NCI-H1105 treated with DMSO at 0.1 percent for 48 hours (cell line): ENCODE results near the gene ADNP2.
A peak's percentile ranks its signal among the peaks of the same experiment; 100 is the strongest.
"Not testable (repeated sequence)": the region's sequence is repeated elsewhere in the genome, so short reads cannot be mapped to it uniquely, and the experiment has no call there.

Source experiments
- DNase-seq: peaks from one replicate; lab custom pipeline; 2025; lab: John Stamatoyannopoulos, UW

The ADNP2 gene

DNA sequence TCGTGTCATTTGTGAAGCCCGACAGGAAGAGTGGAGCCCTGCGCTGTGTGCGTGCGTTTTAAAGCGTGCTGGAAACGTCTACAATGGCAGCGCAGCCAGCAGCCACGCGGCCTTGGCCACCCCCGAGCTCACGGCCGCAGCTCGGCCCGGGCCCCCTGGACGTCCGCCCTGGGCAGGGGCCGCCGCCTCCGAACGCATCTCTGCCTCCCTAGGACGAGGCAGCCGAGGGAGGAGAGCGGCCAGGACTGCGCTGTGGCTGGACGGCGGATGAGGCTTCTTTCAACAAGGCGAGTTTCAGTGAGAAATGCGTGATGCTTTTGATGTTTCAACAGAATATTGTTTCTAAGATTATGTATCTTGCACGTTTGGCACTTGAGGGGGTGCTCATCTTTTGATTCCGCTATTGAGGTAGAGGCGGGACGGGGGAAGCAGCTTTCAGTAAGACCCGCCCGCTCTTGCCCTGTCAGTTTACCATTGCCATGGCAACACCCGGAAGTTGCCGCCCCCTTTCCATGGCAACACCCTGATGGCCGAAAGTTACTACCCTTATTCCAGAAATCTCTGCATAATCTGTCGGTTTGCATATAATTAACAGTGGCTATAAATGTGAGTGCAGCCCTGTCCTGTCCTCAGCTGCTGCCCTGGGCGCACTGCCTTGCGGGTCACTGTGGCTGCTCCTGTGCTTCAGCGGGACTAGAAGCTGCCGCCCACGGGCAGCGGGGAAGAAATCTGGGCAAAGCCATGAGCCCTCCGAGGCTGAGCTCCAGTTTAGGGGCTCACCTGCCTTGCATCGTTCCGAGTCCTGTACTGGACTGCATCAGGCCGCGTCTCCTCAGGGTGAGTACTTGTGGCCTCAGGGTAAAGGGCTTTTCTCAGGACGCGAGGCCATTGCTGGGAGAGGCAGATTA, 38.6 kb downstream of the ADNP2 start:
- DNase-seq, result peak; percentile 81

DNA sequence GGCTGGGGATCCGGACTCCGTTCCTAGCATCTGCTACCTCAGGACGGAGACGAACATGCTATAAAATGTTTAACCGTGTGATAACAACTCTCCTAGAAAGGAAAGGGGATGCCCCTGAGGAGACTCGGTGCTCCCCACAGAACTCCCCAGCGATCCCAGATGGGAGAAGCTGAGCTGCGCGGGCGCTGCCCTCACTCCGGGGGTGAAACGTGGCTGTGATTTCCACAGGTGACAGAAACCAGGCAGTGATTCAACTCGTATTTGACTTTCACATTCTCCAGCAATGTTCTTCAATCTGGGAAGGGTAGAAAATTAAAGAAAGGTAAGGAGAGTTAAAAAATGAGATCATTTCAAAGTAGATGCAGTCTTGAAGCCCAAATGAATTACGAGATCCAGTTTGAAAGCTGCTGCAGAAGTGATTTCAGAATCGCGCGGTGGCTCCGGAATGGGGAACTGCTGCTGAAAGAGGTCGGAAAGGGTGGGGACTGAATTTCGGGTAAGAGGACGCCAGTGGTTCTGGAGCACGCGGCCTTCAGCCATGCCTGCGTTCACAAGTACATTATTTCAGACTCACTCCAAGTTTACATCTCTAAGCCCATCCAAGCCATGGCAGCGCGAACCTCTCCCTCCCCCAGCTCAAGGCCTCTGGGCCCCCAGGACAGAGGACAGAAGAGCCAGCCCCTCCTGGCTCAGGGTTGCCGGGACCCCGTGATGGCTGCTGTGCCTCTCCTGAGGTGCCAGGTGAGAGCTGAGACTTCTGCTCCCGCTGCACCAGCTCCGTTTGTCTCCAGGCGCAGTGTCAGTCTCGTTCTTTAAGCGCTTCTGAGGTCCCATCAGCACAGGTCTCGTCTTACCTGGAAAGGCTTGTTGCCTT, 39.5 kb downstream of the ADNP2 start:
- no peak for DNase-seq

DNA sequence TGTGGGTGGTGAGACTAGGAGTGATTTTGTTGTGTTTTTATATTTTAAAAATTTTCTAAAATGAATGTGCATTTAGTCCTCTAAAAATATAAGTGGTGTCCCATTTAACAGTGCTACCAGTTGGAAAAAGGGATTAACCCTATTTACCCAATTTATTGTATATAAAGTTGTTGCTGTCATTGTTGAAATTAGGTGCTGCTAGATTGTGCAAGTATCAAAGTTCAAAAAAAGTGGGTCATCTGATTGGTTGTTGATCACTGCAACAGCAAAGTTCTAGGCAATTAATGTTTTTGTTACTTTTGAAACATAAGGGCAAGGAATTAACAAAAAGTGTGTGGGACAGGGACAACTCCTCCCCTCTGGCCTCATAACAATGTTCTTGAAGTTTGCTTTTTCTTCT, 40.6 kb downstream of the ADNP2 start:
- DNase-seq, result no peak

DNA sequence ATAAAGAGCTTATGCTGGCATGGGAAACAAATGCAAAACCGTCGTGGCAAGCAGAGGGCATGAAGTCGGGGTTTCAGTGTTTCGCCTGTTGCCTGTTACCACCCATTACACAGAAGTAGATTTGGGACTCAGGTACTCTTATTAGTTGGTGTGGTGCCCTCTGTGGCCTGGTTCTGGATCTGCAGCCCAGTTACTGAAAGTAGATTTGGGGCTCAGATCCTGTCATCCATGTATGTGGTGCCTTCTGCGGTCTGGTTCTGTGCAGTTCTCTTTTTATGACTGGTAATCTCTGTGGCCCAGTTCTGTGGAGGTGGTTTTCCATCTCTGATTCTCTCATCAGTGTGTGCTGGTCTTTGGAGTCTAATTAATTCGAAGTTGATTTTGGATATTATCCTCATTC, 45.2 kb downstream of the ADNP2 start:
- DNase-seq, result no peak

DNA sequence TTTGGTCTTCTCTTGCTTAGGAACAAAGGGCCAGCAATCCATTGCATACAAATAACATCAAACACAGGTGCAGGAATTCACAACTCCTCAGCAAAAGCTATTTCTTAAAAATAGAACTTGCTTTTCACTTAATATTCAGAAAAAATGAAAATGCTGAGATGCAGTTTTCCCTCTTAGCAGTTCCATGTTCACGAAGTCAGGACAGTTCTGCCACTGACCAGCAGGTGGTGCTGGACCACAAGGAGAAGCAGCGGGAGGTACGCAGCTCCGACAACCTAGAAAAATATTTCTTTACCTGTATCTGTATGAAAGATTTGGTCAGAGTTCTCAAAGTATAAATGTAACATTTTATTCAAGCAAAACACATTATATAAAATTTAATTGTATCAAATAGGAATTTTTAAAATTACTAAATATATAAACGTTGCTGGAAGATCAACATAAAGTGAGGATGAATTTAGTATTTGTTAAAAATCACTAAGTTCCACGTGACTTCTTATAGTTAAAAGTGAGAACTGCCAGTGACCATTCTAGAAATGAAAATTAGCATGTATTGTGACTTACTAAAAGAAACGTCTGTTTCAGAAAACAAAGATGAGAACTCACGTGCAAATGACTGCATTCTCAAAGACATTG, 48.8 kb downstream of the ADNP2 start:
- DNase-seq, result peak; percentile 53

DNA sequence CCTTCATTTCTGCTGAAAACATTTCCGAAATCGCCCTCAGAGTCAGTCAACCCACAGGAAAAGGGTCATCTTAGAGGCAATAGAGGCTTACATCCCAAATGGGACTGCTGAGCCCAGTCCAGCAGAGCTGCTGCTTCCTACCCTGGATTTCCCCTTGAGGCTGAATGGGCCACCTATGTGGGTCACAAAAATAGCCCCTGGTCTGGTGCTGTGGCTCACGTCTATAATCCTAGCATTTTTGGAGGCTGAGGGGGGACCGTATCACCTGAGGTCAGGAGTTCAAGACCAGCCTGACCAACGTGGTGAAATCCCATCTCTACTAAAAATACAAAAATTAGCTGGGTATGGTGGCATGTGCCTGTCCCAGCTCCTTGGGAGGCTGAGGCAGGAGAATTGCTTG, 49.3 kb downstream of the ADNP2 start:
- no peak for DNase-seq

DNA sequence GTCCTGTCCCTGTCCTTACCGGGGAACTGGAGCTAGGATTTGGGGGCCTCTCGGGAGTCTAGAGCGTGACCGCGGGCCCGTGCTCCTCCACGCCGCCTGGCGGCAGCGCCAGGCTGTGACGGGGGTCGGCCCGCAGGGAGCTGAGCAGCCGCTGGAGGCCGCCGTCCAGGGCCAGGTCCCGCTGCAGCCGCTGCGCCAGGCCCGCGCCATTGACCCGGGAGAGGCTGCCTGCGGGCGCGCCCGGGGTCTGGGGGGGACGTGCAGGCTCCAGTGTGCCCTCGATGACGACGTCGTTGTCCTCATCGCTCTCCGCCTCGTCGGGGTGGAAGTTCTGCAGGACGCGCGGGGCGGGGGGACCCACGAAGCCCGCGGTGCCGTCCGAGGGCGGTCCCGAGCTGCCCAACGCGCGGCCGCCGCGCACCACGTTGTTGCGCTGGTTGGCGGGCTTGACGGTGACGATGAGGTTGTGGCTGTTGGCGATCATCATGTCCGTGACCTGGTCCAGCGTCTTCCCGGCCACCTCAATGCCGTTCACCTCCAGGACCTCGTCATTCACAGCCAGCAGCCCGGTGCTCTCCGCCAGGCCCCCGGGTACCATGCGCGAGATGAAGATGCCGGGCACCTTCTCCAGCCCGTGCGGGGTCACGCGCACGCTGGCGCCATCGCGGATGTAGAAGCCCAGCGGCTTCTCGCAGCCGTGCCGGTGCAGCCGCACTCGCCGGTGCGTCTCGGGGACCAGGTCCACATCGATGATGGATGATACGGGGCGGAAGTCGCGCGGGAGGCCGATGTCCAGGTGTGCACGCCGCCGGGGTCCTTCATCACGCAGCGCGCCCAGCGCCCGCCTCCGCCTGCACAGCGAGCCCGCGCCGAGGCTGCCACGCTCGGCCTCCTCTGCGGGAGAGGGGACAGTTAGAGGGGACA, 50.9 kb downstream of the ADNP2 start:
- no peak for DNase-seq

DNA sequence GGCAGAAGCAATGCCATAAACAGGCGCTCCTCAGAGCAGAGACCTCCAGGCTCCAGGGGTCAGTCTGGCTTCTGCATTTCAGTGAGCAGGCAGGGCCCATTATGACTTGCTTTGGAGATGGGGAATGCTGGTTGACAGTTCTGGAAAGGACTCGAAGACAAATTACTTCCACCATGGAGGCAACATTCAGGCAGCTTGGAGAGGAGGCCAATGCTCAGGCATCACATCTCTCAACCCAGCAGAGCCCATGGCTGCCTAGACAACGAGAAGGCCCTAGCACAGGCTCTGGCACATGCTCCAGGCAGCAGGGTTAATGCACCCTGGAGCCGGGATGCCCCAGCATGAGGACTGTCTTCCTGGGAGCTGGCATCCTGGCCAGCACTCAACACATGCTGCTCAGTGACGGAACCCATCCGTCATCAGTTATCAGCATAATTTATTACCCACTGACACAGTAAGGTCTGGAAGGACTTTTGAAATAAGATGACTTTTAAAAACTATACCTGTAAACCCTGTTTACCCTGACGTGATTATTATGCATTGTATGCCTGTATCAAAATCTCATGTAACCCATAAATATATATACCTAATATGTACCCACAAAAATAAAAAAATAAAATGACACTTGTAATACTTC, 52.8 kb downstream of the ADNP2 start:
- DNase-seq, result no peak

DNA sequence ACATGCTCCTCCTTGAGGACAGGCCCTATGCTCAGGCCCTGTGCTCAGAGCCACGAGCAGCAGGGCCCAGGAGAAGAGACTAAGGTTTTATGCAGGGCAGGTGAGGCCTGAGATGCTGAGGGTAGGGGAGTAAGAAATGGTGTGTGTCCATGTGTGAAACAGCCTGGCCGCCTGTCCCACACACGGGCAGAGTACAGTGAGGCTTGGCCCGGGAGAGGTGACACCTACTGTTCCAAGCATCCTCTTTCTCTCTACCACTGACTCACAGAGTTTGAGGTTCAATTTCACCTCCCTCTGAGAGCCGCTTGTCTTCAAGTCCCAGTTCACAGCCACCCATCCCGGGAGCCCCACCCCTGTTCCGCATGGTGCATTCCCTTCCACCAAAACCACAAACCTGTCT, 54.1 kb downstream of the ADNP2 start:
- no peak for DNase-seq

DNA sequence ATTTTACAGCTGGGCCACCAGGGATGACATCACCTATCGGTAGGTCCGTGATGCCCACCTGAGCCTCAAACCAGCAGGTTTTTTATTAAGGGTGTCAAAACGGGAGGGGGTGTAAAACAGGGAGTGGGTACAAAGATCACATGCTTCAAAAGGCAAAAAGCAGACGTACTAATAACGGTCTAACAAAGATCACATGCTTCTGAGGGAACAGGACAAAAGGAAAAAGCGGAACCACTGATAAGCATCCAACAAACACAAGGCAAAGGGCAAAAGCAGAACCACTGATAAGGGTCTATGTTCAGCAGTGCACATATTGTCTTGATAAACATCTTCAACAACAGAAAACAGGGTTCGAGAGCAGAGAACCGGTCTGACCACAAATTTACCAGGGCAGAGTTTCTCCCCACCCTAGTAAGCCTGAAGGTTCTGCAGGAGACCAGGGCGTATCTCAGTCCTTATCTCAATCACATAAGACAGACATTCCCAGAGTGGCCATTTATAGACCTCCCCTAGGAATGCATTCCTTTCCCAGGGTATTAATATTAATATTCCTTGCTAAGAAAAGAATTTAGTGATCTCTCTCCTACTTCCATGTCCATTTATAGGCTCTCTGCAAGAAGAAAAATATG, 55.8 kb downstream of the ADNP2 start:
- DNase-seq, result not testable (repeated sequence)

DNA sequence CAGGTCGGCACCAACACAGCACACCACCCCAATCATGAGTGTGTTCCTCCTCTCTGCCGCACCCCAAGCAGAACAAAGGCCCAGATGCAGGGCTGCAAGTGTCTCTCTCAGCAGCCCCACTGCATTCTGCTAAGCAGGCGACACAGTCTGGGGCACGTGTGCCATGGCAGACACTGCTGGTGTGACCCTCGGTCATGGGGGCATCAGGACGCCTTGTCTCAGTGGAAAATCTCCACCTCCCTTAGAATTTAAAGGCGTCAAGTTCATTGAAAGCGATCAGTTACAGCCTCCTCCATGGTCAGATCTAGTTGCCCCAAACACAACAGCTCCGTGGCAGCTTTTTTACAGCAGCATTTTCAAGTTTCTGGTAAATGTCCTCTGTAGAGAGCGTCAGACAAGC, 57.2 kb downstream of the ADNP2 start:
- no peak for DNase-seq

DNA sequence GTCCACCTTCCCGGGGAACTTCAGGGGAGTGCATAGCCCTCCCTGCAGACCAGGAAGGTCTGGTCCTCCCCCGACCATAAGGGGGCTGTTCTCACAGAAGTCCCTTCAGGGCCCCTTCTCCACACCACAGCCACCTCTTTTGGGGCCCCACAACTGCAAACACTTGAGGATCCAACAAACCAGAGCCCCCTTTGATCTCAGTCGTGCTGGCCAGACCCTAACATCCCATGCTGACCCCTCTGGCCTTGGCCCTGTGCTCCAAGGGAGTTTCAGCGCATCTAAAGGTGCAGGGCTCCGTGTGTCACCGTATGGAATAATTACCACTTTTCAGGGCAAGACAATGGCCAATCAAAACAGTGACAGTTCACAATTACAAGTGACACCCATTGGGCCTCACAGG, 57.7 kb downstream of the ADNP2 start:
- no peak for DNase-seq

DNA sequence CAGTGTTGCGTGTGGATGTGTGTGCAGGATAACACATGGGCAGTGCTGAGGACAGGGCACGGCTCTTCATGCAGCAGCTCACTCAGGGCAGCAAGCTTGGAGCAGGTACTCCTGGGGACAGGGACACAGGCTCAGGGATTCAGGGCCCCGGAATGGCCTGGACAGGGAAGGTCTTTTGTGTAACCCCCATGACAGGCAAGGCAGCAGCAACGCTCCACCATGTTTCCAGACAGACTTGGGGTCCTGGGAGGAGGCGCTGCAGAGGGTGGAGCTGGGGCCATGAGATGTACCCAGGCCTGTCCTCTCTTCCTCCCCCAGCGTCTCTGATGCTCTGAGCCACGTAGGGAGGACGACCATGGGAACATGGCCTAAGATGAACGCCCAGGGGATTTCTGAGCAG, 58.3 kb downstream of the ADNP2 start:
- no peak for DNase-seq

DNA sequence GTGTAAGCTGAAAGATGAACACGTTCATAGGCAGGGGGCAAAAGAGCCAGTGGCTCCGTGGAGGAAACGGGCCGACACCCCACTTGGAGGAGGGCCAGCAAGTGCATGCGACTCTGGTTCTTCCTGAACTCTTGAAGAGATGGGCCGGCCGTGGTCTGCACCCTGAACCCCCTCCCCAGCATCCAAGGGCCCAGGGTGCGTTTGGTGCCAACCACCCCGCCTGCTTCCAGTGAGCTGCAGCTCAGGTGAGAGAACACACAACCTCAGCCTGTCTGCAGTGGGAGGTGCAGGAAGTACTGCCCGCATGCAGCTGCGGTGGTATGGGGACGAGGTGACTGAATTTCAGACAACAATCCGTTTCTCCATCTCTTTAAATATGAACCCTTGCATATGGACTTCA, 58.9 kb downstream of the ADNP2 start:
- DNase-seq, result no peak

DNA sequence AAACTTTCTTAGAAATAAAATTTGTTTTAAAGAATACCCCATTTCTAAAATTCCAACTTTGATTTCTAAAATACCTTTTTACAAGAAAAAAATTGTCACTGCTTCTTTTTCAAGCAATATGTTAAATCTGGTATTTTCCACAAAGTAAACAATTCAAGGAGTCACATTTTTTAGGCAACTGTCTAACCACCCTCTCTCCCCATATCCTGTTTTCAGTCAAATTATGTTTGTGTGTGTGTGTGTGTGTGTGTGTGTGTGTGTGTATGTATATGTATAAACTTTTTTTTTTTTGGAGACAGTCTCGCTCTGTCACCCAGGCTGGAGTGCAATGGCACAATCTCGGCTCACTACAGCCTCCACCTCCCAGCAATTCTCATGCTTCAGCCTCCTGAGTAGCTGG, 59.3 kb downstream of the ADNP2 start:
- no peak for DNase-seq

DNA sequence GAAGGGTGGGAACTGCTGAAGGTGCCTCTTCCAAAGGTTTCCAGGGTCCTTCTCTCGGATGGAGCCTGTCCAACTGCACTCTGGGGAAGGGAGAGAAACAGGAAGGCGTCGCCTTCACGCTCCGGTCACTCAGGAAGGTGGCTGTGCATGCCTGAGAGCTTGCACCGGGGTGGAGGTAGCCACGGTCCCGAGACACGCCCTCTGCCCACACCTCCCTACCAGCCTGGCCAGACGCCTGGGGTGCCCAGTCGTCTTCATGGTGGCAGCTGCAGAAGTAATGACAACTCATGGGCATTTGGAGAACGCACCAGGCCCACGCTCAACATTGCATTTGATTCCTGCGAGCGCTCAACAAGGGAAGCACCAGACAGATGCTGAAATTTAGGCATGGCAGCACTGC, 59.9 kb downstream of the ADNP2 start:
- no peak for DNase-seq

DNA sequence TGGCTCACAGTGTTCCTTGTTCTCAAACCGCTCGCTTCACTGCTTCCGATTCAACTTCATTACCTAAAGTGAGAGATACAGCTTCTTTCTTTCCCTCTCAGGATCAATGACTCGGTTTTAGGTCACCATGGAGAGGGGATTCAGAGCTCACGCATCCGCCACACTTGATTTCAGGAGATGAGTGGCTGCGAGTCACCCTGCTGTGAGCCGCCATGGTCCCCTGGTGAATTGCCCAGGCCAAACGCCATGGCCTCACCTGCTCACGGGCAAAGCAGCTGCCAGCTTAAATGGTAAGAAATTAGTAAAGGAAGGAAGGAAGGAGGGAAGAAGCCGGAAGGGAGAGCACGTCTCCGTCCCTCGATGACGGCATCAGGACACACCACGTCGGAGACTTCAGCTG, 60.5 kb downstream of the ADNP2 start:
- no peak for DNase-seq

DNA sequence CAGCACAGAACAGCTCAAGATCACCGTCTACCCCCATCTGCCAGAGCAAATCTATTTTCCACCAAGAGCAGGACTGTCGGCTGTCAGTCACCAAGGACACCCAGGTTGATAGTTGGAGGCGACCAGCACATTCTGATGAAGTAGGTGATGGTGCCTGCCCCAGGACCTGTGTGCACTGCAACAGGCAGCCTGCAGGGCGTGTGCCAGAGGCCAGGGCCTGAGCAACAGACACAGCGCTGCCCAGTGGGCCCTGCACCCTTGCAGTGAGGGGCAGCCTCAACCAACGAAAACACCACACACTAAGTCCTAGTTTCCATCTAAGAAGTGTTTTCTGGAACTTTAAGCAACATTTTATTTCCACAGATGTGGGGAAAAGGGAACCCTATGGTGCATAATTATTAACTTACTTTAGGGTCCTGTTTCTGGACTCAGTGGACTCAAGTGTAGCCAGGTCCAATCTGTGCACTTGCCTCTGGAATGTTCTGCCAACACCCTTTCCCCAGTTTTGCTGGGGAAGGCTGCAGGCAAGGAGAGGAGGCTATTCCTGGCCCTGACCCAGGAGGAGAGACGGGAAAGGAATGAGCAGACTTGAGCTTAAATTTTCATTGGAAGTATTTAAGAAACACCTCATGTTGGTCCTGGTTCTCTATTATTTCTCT, 61.5 kb downstream of the ADNP2 start:
- DNase-seq, result no peak

DNA sequence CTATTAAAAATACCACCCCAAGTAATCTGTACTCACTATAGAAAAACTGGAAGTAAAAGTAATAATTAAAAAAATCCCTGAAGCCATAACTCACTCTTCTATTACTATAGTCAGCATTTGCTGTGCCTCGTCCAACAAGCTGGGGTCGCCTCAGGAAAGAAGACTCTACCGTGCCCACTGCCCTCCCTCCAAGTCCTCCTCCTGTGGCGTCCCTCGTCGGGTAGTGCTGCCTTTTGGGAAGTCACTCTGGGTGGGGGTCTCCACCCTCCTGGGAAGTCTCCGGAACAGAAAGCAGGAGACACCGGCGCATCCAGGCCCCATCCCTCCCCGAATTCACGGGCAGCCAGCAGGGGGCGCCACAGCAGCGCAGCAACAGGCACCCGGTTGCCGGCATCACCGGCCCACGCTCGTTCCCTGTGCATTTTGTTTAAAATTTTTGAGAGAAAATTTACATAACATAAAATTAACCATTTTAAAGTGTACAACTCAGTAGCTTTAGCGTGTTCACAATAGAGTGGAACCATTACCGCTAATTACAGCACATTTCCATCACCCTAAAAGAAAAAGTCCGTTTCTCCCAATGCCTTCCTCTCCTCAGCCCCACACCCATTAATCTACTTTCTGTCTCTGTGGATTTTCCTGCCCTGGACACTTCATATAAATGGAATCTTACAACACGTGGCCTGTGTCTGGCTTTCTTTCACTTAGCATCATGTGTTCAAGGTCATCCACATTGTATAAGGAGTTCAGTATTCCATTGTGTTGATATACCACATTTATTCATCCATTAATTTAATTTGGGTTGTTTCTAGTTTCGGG, 62.2 kb downstream of the ADNP2 start:
- no peak for DNase-seq
